NCI-H748 (cell line): ENCODE results near the gene PLCL1.
"Not testable (repeated sequence)": the region's sequence is repeated elsewhere in the genome, so short reads cannot be mapped to it uniquely, and the experiment has no call there.

Experiments
- DNase-seq: peaks from one replicate; lab custom pipeline; 2025; ENCODE audit not compliant: unreplicated experiment; lab: John Stamatoyannopoulos, UW

PLCL1 gene

DNA sequence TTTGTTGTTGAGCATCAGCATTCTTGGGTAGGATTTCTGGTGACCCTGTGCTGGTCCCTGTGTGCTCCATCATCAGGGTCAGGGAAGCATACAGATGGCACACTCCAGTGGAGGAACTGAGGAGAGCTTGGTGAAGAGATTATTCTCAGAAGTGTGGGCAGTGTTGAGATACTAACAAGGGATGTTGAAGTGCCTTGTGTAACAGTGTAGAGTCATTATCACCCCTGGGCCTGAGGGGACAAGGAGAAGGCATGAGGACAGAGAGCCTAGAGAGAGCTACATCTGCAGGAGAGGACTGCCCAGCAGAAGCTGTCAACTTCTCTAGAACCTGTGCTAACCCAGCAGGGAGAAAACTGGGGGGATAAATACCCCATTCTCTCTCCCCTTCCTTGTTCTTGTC, 189.0 kb downstream of the PLCL1 start:
- no peak for DNase-seq

DNA sequence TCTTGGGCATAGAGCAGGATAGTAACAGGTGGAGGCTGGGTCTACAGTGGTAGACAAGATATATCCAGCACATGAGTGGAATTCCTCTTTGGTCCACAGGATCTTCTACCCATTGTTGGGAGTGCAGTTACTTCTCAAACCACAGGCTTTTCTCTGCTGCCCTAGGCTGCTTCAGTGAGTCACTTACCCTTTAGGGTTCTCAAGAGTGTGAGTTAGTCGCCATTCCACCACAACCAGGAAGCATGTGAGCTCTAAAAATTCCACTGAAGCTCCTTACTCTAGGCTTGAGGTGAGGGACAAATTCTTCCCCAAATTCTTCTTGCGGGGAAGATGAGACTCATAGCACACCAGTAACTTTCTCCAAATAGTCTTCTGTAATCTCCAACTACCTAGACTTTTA, 189.4 kb downstream of the PLCL1 start:
- no peak for DNase-seq

DNA sequence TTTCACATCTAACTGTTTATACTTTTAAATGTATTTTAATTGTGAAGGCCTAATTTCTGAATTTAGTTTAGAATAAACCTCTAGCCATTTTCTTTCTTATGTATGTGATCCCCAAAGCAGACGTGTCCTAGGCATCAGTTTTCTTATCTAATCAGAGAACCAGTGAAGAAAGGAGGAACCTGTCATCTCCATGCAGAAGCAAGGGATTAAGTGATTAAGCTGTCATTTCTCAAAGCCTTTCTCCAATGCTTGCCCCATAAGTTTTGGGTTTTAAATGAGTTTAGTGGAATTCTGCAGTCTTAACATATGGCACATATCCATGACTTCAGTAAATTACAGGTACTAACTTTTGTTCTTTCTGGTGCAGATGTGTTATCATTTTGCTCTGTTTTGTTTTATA, 190.4 kb downstream of the PLCL1 start:
- DNase-seq: no peak

DNA sequence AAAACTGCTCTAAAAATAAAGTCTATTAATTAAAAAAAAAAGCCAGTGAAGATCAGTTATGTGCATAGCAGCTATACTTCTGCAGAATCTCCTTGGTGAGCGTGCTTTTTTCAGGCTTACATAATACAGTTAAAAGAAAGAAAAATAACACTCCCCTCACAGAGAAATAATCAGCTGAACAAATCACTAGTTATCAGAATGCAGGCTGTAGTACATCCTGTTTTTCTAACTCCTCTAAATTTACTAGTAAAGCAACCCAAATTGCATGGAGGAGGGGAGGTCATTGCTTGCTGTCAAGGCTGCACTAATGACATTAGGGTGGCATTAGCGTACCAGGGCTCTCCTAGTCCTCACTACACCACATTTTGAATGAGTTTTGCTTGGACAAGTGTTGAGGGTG, 192.2 kb downstream of the PLCL1 start:
- no peak for DNase-seq

DNA sequence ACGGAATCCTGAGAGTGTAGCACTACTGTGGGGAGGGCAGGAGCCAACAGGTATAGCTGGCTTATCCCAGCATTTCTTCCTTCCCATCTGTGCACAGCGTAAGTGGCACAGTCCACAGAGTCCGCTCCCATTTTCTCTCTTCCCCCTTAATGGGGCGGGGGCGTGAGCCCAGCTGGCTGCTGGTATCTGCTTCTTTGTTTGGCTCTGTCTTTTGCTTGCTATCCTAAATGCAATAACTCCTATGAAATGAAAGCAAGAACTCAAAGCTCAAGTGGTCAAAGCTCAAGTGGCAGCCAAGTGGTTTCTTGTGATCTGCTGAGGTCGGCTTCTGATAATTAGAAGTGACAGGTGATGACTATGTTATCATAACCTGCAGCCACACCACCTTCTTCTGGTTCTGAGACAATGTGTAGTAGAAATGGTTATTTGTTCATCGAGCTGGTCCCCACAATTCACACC, 192.7 kb downstream of the PLCL1 start:
- no peak for DNase-seq

DNA sequence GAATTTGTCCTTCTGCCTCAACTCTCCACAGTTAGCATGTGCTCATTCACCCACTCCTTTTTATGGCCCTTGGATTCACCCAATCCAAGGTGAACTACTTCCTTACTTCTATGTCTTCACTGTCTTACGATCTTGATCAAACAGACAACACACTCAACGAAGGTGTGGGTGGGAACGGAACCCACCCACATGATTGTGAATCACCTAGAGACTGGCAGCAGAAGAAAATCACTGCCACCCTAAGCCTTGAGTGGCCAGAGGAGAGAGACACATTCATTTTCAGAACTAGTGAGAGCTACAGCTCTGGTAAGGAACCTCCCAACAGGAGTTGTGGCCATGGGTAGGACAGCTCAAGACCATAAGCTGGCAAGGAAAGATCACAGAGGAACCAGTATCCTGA, 194.3 kb downstream of the PLCL1 start:
- no peak for DNase-seq

DNA sequence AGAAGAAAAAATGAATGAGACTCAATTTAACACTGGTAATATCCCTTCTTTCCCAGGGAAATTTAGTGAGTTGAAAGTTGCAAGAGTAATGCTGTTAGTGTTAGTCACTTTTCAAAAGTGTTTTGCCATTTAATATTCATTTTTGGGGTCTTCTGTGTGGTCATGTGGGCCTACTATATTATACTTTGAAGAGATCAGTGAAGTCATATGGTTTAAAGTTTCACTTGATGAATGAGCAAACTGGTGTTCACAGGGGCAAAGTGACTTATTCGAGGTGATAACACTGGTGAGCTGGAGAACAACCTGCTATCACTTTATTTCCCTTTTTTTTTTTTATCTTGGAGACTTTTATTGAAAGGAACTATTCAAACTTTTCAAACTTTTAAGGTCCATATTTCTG, 196.0 kb downstream of the PLCL1 start:
- no peak for DNase-seq

DNA sequence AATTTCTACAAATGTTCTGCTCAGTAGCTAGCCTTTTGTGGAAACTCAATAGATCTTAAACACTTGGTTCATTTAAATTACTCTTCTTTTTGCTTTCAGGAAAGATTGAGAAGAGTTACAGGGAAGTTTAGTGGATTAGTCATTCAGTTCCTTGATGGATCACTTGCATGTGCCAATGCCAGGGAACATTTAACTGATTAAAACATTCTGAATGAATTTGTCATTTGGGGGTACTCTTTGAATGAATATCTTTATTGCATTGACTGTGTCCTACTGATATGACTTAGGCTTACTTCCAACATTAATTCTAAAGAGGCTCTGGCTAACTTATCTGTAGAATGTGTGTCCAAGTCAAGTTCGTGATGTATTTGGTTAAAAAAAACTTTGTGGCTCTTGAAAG, 199.8 kb downstream of the PLCL1 start:
- DNase-seq: no peak

DNA sequence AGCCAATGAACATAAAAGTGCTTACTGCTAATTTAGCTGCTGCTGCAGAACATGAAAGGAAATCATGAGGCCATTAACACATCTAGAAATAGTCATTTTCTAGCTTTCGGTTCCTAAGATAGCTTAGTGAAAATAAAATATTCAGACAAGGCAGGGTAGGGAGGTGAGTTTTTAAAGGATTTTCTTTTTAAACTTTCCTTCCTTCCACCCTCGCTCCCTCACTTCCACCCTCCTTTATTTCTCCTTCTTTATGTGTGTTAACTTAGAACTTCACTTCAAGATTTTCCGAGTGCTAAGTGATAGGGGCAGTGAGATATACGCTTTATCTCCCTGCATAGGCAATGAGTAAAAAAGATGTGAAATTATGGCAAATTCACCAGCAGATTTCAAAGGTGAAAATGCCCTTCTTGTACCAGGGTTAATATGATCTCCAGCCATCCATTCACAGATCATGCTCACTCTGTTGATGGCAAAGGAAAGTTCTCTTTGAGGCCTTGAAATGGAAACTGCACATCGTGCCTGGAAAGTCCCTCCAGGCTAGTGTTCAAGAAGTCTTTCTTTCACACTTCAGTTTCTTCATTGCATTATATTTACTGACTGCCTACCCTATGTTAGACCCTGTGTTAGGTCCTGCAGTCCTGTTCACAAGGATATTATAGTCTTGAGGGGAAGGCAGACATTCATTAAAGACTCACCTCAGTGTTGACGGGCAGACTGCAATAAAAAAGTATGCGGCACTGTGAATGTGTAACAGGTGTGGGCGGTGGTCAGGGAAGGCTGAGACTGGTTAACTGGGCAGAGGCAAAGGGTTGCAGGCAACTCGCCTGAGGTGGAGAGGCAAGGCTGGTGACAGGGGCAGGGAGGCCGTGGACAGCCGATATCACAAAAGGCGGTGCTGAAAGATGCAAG, 200.8 kb downstream of the PLCL1 start:
- DNase-seq: no peak

DNA sequence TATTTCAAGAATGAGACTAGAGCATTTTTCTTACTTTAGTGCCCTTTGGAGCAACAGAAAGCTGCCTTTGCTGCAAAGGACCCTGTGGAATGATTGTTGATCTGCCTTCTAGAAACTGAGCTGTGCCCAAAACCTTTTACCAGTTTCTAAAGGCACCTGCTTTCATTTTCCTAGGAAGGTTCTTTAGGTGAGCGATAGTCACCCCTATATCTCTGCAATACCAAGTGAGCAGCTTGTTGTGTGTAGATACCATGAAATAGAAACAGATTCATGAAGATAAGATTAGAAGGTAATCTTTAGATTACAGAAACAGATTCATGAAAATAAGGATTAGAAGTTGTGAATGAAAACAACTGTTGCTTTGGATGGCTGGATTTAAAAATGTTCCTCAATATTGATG, 202.3 kb downstream of the PLCL1 start:
- no peak for DNase-seq

DNA sequence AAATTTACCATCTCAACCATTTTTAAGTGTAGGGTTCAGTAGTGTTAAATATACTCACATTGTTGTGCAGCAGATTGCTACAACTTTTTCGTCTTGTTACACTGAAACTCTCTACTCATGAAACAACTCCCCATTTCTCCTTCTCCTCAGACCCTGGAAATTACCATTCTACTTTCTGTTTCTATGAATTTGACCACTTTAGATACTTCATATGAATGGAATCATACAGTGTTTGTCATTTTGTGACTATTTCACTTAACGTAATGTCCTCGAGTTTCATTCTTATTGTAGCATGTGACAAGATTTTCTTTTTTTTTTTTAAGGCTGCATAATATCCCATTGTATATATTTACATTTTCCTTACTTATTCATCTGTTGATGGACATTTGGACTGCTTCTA, 203.8 kb downstream of the PLCL1 start:
- no peak for DNase-seq

DNA sequence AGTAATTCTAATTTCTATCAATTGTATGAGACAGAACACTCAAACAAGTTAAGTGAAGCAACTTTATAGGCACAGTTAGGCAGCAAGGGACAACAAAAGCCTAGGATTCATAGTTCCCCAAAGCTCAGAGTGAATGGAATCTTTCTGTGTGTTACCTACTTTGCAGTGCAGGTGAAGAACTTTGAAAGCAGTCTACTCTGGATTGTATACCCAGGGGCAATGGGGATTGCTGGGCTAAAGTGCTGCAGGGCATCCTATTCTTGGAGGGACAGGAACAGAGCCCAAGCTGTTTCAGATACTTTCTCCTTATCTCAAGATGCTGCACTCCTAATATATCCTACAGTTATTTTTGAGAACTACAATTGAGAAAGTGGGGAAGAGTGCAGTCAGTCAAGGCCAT, 207.6 kb downstream of the PLCL1 start:
- DNase-seq: no peak

DNA sequence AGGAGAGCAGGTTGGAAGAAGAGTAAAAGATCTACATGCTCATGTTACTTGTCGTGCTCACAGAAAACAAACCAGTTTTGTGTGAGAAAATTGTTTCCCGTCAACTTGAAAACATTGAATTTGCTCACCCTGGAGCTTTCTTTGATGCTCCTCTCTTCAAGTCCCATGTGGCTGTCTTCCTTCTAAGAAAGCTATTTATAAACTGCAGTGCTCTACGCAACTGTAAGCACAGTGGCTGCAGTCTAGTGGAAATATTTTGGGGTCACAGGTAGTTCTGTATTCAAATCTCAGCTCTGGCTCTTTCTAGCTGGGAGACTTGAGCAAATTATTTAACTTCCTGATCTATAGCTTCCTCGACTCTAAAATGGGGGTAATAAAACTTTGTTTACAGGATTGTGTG, 211.8 kb downstream of the PLCL1 start:
- DNase-seq: no peak

DNA sequence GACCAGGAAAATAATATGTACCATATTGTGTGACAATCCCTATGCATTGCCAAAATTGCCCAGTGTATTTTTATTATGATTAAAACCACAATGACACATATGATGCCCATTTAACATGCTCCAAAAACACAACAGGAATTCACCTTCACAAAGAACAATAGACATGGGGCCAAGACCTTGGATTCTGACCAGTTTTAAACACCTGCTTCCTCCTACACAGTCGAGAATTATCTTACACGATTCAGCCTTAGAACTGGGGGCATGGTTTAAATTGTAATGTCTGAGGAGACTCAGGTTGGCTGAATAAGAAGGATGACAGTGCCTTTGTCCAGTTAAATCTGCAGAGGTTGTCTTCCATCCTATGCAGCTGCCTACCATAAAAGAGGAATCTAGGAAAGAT, 212.7 kb downstream of the PLCL1 start:
- no peak for DNase-seq

DNA sequence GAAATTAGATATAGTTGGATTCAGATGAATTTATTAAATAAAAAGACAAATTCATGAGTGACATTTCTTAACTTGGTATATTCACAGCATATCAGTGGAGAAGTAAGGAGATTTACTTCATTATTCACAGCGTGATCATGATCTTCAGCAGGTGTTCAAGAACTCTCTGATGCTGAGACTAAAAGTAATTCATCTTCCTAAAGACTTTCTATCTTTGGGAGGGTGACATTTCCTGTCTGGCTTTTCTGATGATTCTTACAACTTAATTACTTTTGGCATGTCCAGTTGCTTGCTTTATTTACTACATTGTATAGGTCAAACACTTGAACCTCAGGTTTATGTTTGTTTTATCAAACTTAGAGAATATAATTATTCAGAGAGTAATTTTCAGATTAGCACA, 224.6 kb downstream of the PLCL1 start:
- no peak for DNase-seq

DNA sequence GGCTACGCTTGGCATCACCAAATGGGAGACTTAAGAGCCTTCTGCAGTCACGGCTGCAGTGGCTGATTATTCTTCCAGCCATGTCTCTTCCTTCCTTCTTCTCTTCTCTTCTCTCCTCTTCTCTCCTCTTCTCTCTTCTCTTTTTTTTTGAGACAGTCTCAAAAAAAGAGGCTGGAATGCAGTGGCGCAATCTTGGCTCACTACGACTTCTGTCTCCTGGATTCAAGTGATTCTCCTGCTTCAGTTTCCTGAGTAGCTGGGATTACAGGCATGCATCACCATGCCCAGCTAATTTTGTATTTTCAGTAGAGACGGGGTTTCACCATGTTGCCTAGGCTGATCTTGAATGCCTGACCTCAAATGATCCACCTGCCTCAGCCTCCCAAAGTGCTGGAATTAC, 225.2 kb downstream of the PLCL1 start:
- not testable (repeated sequence) for DNase-seq

DNA sequence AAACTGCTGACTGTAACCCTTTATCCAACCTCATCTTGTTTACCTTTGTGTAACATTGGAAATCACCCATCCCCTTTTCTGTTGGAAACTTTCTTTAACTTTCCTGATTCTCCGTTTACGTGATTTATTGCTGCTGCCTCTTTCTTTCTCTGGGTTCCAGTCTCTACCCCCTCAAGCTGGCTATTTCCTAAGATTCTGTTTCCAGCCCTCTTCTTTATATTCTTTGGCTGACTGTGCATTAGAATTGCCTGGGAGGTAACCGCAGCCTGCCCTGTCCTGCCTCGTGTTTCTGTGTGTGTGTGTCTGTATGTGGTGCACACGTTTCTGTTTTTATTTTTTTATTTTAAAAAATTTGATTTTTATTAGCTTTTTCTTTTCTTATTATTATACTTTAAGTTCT, 229.2 kb downstream of the PLCL1 start:
- no peak for DNase-seq

DNA sequence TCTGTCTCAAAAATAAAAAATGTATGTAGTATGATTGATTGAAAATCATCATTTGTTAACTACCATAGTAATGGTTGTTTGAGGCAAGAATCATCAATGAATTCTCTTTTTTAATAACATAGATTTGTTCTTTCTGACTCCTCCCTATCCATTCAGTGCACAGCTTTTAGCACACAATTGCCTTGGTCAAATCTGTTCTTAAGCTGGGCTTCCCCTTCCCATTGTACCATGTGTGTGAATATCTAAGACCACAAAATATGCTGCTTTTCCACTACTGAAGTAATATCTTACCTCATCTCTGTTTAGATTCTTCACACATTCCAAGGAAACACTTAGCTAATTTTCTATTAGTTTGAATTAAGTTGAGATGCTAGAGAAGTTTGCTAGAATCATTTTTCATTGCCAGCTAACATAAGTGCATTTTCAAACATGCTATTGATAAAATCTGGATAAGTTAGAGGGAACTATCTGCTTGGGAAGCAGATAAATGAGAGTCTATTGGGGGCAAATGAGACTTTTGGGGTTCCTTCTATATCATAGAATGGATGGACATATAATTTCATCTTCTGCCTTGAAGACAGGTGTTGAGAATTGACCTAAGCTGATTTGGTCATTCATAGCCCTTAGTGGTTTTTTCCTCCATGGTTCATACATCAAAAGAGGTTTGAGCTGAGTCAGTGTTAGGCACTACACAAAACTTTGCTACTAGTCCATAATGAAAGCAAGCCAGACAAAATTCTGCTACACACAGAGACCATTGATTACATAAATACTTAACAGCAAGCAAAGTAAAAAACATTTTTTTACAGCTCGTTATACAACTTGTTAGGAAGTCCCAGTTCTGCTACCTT, 231.9 kb downstream of the PLCL1 start:
- DNase-seq: no peak

DNA sequence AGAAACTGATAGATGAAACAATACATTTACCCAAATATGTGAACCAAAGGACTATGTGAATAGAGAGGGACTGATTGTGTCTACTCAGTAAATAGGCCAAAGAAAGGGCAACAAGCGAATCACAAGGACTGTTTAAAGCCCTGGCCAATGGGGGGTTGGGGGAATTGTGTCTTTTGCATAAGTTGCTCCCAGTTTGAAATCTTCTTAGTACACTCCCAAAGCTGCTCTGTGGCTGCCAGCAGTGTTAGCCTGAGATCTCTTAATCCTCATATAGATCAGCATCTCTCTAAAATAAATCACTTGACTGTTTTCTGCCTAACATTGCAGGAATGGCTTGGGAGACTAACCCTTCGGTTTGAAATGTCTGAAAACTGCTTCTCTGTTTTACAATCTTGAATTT, 236.4 kb downstream of the PLCL1 start:
- DNase-seq: no peak

DNA sequence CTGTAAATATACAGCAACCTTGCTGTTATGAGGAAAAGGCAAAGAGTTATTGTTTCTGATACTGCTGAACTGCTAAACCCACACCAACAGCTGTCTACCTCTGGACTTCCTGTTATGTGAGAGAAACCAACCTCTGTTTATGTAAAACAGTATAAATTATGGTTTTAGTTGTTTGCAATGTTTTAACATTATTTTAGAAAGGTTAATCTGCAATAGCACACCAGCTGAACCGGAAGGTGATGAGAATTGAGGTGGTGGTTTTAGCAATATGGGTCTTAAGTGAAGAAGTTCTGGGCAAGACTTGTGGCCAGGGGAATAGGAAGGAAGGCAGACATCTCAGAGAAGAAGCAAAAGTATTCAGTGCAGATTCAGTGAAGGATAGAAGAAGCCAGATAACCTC, 237.8 kb downstream of the PLCL1 start:
- no peak for DNase-seq

DNA sequence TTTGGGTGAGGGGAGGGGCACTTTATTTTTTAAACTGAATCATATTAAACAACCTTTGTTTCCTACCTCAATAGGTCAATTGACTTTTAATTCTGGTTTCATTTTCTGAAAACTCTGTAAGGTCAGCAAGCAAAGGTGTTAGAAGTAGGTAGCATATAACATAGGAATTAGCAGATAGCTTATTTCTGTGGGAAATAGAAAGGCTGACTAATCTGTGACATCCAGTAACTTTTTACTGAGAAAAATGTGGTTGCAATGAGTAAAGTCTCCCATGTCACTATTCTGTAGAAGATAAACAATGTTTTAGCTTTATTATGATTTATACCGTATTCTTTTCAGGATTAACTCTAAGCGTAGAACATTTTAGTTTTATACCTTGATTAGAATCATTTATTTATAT, 240.4 kb downstream of the PLCL1 start:
- no peak for DNase-seq

DNA sequence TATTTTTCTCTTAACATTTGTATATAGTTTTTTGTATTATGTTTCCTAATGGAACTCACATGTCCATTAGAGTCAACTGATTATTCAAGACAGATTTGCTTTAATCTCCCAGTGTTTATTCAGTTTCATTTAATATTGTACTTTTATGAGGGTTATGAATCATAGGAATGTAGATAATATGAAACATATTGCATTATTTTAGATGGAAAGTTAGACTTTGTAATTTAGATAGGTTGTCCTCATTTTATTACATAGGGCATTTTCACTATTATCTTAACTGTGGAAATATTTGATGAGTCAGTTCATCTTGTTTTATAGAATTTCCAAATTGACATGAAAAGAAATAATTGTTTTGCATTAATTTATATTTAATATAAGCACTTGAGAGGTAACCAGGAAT, 240.8 kb downstream of the PLCL1 start:
- no peak for DNase-seq
